HG03175 (cell line): ENCODE measurements around the gene KRTAP4-7.
"Not testable (repeated sequence)": the region's sequence is repeated elsewhere in the genome, so short reads cannot be mapped to it uniquely, and the experiment has no call there.

Experiments used
- ATAC-seq: cut with Tn5 transposase; IDR thresholded peaks from one replicate; pipeline ENCODE4 v1.9.1; 2021; ENCODE audit warnings: mild to moderate bottlenecking, moderate library complexity; ENCODE audit not compliant: unreplicated experiment

KRTAP4-7 gene

GRCh38 chr17:41084100-41084856 lies at the start of gene KRTAP4-7:
Gene KRTAP4-7 (plus strand): TSS chr17:41084150. CDS start chr17:41084207, 57 bp downstream.
- not testable (repeated sequence) for ATAC-seq

- not testable (repeated sequence) for ATAC-seq
Observed at GRCh38 chr17:41034346-41034935, 49.5 kb upstream of the KRTAP4-7 start, which contains the start of gene KRTAP1-3. Gene KRTAP1-3 (minus strand): TSS chr17:41034874. CDS start chr17:41034821, 53 bp downstream.

DNA sequence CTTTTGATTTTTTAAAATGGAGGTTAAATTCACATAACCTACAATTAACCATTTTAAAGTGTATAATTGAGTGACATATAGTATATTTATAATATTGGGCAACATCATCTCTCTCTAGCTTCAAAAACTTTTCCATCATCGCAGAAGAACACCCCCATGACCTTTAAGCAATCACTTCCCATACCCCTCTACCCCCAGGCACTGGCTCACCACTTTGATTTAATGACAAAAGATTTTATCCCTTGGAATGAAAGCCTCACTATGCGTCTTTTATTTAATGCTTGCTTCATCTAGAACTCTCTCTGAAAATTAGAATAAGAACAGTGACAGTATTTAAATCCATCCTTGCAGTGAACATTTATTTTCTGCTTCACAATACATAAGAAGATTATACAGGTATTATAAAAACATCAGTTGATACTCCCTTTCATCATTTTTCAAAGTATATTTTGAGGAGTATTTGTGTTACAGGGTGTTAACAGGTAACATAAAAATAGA lies 46.0 kb upstream of the KRTAP4-7 start:
- ATAC-seq: no peak

DNA sequence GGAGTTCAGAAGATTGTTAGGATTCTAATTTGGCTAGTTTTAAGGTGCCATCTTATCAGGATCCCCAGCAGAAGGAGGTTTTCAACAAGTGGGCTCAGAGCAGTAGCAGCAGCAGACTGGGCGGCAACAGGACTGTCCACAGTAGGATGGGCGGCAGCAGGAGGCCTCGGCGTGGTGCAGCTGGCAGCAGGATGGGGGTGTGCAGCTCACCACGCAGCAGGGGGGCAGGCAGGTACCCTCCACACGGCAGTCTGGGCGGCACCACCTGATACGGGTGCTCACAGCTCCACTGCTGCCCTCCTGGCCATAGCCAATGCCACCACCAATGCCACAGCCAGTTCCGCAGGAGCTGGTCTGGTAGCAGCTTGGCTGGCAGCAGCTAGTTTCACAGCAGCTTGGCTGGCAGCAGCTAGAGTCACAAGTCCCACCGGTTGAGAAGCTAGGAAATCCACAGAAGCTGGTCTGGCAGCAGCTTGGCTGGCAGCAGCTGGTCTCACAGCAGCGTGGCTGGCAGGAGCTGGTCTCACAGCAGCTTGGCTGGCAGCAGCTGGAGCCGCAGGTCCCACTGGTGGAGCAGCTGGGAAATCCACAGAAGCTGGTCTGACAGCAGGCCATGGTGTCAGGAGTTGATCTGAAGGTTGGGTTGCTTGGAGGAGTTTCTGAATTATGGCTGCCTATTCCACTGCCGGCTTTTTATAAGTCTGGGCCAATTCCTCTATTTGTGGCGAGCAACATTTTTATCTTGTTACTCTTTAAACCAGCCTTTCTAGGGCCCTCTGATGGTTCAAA lies 43.0 kb upstream of the KRTAP4-7 start, which contains the start of gene KRTAP1-1:
TSS of gene KRTAP1-1 (minus strand) at position 668 of the 789 bp plus-strand sequence. CDS start at position 615, 53 bp downstream.
- not testable (repeated sequence) for ATAC-seq

DNA sequence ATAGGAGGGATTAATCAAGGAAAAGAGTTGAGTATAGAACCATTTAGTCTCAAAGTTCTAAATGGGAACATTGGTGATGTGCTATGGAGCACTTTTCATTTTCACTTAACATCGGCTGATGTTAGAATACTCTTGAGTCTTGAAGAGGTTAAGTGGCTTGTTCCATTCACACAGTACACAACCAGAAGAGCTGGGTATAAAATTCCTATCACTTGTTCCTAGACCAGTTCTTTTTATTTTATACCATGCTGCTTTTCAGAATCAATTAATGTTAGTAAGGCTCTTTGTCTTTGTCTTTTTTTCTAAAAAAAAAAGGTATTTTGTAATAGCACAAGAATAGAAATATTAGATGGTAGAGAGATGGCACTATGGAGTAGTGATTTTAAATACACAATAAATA lies 41.0 kb upstream of the KRTAP4-7 start:
- no peak for ATAC-seq

- not testable (repeated sequence) for ATAC-seq
Observed at GRCh38 chr17:41046735-41047465, 37.0 kb upstream of the KRTAP4-7 start, which contains the start of gene KRTAP2-1. Gene KRTAP2-1 (minus strand): TSS chr17:41047316. CDS start chr17:41047267, 49 bp downstream.

DNA sequence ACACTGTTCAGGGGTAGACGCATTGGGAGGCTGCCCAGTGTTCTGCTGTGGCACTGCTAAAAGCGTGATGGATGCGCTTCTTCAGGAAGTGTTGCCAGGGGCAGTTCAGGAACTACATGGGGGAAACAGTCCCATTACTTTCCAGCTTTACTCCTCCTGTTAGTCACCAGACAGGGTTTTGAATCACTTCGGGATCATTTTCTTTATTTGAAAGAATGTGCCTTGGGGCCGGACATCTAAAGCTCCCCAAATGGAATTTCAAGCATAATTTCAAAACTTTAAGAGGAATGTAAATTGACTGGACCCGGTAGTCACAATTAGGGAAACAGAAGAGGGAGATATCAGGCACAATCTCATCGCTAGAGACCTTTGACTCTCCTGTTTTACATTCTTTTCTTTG lies 35.5 kb upstream of the KRTAP4-7 start:
- ATAC-seq: no peak

GRCh38 chr17:41049110-41049509 lies 34.8 kb upstream of the KRTAP4-7 start:
- ATAC-seq: peak; percentile 55

- no peak for ATAC-seq
Observed at GRCh38 chr17:41052566-41052965, 31.4 kb upstream of the KRTAP4-7 start.

GRCh38 chr17:41054025-41054424 lies 29.9 kb upstream of the KRTAP4-7 start:
- ATAC-seq: no peak

GRCh38 chr17:41054556-41054955 lies 29.4 kb upstream of the KRTAP4-7 start:
- ATAC-seq: not testable (repeated sequence)

DNA sequence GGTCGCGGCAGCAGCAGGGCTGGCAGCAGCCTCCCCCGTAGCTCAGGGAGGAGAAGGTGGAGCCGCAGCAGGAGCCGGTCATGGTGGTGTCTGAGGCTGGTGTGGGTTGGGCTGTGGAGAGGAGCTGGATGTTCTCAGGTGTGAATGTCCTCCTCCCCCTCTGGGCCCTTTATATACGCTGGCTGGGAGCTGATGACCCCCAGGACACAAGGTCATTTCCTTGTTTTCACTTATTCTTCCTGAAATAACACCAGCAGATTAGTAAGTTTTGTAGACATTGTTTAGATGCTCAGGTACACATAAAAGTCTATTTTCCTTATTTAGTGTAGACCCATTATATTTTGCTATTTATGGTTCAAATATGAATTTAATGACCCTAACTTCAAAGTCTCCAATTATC lies 28.8 kb upstream of the KRTAP4-7 start, which contains the start of gene KRTAP2-2:
TSS of gene KRTAP2-2 (minus strand) at position 101 of the 400 bp plus-strand sequence. CDS start at position 82, 19 bp downstream.
- ATAC-seq: not testable (repeated sequence)

DNA sequence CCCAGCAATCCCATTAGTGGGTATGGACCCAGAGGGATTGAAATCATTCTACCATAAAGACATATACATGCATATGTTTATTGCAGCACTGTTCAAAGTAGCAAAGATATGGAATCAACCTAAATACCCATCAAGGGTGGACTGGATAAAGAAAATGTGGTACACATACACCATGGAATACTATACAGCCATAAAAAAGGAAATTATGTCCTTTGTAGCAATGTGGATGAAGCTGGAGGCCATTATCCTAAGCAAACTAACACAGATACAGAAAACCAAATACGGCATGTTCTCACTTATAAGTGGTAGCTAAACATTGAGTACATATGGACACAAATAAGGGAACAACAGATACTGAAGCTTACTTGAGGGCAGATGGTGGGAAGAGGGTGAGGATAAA lies 26.4 kb upstream of the KRTAP4-7 start:
- ATAC-seq: no peak

DNA sequence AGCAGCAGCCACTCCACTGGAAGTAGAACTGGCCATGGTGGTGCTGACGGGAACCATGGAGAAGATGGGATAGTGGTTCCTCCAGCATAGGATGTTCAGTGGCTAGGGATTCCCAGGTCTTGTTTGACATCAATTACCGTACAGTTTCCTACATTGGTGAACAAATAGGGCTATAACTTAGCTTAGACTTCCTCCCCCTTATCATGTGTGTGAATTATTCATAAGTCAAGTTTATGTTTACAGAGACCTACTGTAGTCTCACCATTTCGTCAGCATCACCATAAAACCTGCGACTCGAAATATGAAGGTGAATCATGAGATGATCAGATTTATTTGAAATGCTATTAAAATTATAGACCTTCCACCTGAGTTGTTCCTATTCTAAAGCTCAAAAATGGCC lies 25.2 kb upstream of the KRTAP4-7 start:
- no peak for ATAC-seq

DNA sequence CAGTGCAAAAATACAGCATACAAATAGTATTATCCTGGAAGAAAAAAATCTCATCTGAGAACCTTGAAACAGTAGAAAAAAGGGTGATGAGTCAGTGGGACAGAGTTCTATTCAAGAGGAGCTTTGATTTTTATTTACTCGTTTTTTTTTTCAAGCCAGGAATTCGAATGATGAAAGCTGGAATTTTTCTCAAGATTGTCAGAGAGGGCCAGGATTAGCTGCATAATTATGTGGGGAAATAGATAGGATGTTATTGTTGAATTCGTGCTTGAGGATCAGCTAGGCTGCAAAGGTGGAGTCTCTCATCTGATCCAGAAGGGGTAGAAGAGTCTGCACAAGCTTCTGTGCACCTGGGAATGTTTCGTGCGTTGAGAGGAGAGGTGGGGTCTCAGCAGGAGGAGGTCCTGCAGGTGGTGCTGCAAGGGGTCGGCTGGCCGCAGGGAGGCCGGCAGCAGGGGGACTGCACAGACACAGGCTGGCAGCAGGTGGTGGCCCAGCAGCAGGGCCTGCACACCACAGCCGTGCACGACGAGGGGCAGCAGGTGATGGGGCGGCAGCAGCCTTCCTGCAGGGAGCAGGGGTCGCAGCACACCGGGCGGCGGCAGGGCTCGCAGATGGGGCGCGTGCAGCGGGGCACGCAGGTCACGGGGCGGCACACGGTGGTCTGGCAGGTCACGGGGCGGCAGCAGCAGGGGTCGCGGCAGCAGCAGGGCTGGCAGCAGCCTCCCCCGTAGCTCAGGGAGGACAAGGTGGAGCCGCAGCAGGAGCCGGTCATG lies 24.5 kb upstream of the KRTAP4-7 start:
- not testable (repeated sequence) for ATAC-seq

GRCh38 chr17:41060052-41060604 lies 23.8 kb upstream of the KRTAP4-7 start, which contains the start of gene KRTAP2-3:
Gene KRTAP2-3 (minus strand): TSS chr17:41060114. CDS start chr17:41060050, 64 bp downstream.
- no peak for ATAC-seq

GRCh38 chr17:41061964-41062363 lies 22.0 kb upstream of the KRTAP4-7 start:
- ATAC-seq: no peak

DNA sequence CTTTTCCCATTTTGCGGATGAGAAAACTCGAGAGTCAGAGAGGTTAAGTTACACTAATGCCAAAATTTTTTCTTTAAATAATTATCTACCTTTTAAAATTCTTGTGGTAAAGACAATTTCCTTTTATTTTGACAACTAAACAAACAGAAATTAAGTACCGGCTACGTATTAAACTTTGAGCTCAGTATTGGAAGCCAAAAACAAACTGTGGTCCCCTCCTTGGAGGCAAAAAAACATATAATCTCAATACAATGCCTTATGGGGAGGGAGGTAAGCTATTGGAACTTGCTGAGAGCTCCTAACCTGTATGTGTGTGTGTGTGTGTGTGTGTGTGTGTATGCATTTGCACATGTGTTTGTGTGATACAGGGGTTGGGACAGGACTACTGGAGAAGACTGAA lies 20.5 kb upstream of the KRTAP4-7 start:
- ATAC-seq: no peak

- no peak for ATAC-seq
Observed at GRCh38 chr17:41064301-41064700, 19.6 kb upstream of the KRTAP4-7 start.
